ENCODE results near the gene ZNF101.

ZNF101 gene

GRCh38 chr19:19651076-19651475, 17.6 kb upstream of the ZNF101 start:
- DNase-seq: no peak
- Mint-ChIP-seq H3K9me3 (no peaks in the 10 kb centered on the region), H3K36me3 (ENCODE audit: low read depth) (peaks cover 42% of the 10 kb centered on the region), H3K27me3 (ENCODE audit: low read depth, poor library complexity) (no peaks in the 10 kb centered on the region), H3K27ac (no peak overlapping the region), H3K4me3 (no peak overlapping the region), H3K4me1 (no peaks in the 10 kb centered on the region)
- TF ChIP-seq CTCF (IDR thresholded peaks at IDR 0.05): no peak

- DNase-seq: no peak
- no peak for TF ChIP-seq CTCF (IDR thresholded peaks at IDR 0.05)
- H3K4me1 Mint-ChIP-seq: no peaks in the 10 kb centered on the region
- H3K4me3 Mint-ChIP-seq: no peak overlapping the region
- H3K27ac Mint-ChIP-seq: no peak overlapping the region
- H3K27me3 Mint-ChIP-seq (ENCODE audit: low read depth, poor library complexity): no peaks in the 10 kb centered on the region
- H3K9me3 Mint-ChIP-seq: no peaks in the 10 kb centered on the region
- H3K36me3 Mint-ChIP-seq (ENCODE audit: low read depth): peaks cover 44% of the 10 kb centered on the region
These were observed 15.9 kb upstream of the ZNF101 start for GRCh38 chr19:19652482-19653295.

- Mint-ChIP-seq H3K9me3 (no peaks in the 10 kb centered on the region), H3K27me3 (ENCODE audit: low read depth, poor library complexity) (no peaks in the 10 kb centered on the region), H3K27ac (no peak overlapping the region), H3K4me3 (no peak overlapping the region), H3K4me1 (no peaks in the 10 kb centered on the region), H3K36me3 (ENCODE audit: low read depth) (peaks cover 43% of the 10 kb centered on the region)
- no peak for TF ChIP-seq CTCF (IDR thresholded peaks at IDR 0.05)
- DNase-seq: no peak
These were observed 15.0 kb upstream of the ZNF101 start for GRCh38 chr19:19653597-19654147.

- Mint-ChIP-seq H3K27me3 (ENCODE audit: low read depth, poor library complexity) (no peaks in the 10 kb centered on the region), H3K9me3 (no peaks in the 10 kb centered on the region), H3K36me3 (ENCODE audit: low read depth) (peaks cover 39% of the 10 kb centered on the region), H3K4me3 (no peak overlapping the region), H3K27ac (no peak overlapping the region), H3K4me1 (no peaks in the 10 kb centered on the region)
- no peak for DNase-seq
- no peak for TF ChIP-seq CTCF (IDR thresholded peaks at IDR 0.05)
These were observed 14.2 kb upstream of the ZNF101 start for GRCh38 chr19:19654441-19654840.

GRCh38 chr19:19655051-19655594, 13.5 kb upstream of the ZNF101 start:
- H3K27me3 Mint-ChIP-seq (ENCODE audit: low read depth, poor library complexity): no peaks in the 10 kb centered on the region
- H3K27ac Mint-ChIP-seq: no peak overlapping the region
- H3K4me1 Mint-ChIP-seq: no peaks in the 10 kb centered on the region
- no peak for TF ChIP-seq CTCF (IDR thresholded peaks at IDR 0.05)
- H3K36me3 Mint-ChIP-seq (ENCODE audit: low read depth): peaks cover 38% of the 10 kb centered on the region
- H3K4me3 Mint-ChIP-seq: no peak overlapping the region
- H3K9me3 Mint-ChIP-seq: no peaks in the 10 kb centered on the region
- DNase-seq: no peak

Measured in nephron progenitor cell (in vitro differentiated cells).